ENCODE data around the gene C2orf92. TPM values are rescaled to one million over a fixed set of nuclear protein-coding genes. Genes with fewer than 3 reads are reported as not detected.

C2orf92 gene
- total RNA-seq, 2 donors from 2014 or later, result 21.3 to 47.1 TPM

- TF ChIP-seq POLR2A (IDR thresholded peaks at IDR 0.05) (no peak), CTCF (IDR thresholded peaks at IDR 0.05) (no peak)
- no peak for DNase-seq
- intact Hi-C loops (cut with DNase I), result no loop called here
- Histone ChIP-seq H3K27ac (no peak overlapping the region), H3K9me3 (no peaks in the 10 kb centered on the region), H3K36me3 (replicated peaks in 1 of 2; ENCODE audit: insufficient read depth in 1 of 2, low read depth in 2 of 2) (peaks cover 10 to 11% of the 10 kb centered on the region in 2 donors), H3K4me3 (no peak overlapping the region), H3K27me3 (no peaks in the 10 kb centered on the region), H3K4me1 (no peaks in the 10 kb centered on the region)
- no peak for ATAC-seq
- WGBS, 2 donors, result 70 to 73% methylated on average over 2 of the region's 2 CpGs
Measured at GRCh38 chr2:97653473-97653872, 16.0 kb upstream of the C2orf92 start.

GRCh38 chr2:97653874-97654273 is 15.6 kb upstream of the C2orf92 start:
- H3K36me3 ChIP-seq (replicated peaks in 1 of 2; ENCODE audit: insufficient read depth in 1 of 2, low read depth in 2 of 2), result peaks cover 9 to 15% of the 10 kb centered on the region in 2 donors
- intact Hi-C loops (cut with DNase I), result no loop called here

GRCh38 chr2:97654309-97654708 is 15.2 kb upstream of the C2orf92 start:
- intact Hi-C loops (cut with DNase I), result no loop called here
- no peak for DNase-seq
- H3K9me3 ChIP-seq, result no peaks in the 10 kb centered on the region
- ATAC-seq, result no peak
- H3K4me3 ChIP-seq, result no peak overlapping the region
- WGBS, 2 donors, result 91 to 93% methylated on average over 5 of the region's 5 CpGs
- peaks cover 9 to 17% of the 10 kb centered on the region in 2 donors for H3K36me3 ChIP-seq (replicated peaks in 1 of 2; ENCODE audit: insufficient read depth in 1 of 2, low read depth in 2 of 2)
- TF ChIP-seq POLR2A (IDR thresholded peaks at IDR 0.05) (no peak), CTCF (IDR thresholded peaks at IDR 0.05) (no peak)
- no peaks in the 10 kb centered on the region for H3K4me1 ChIP-seq
- no peaks in the 10 kb centered on the region for H3K27me3 ChIP-seq
- no peak overlapping the region for H3K27ac ChIP-seq

More at GRCh38 chr2:97653874-97654273, 15.6 kb upstream of the C2orf92 start:
- Histone ChIP-seq H3K4me3 (no peak overlapping the region), H3K9me3 (no peaks in the 10 kb centered on the region), H3K4me1 (no peaks in the 10 kb centered on the region), H3K27ac (no peak overlapping the region), H3K27me3 (no peaks in the 10 kb centered on the region)
- WGBS, 2 donors, result 89 to 94% methylated on average over 1 of the region's 1 CpG
- no peak for ATAC-seq
- no peak for DNase-seq
- TF ChIP-seq POLR2A (IDR thresholded peaks at IDR 0.05) (no peak), CTCF (IDR thresholded peaks at IDR 0.05) (no peak)

GRCh38 chr2:97654791-97655190 is 14.7 kb upstream of the C2orf92 start:
- no peak overlapping the region for H3K4me3 ChIP-seq
- H3K27ac ChIP-seq, result no peak overlapping the region
- ATAC-seq (no peak), DNase-seq (no peak)
- TF ChIP-seq POLR2A (IDR thresholded peaks at IDR 0.05), result no peak
- TF ChIP-seq CTCF (IDR thresholded peaks at IDR 0.05), result no peak
- H3K4me1 ChIP-seq, result no peaks in the 10 kb centered on the region
- WGBS, 2 donors, result 93 to 96% methylated on average over 2 of the region's 2 CpGs
- H3K9me3 ChIP-seq, result no peaks in the 10 kb centered on the region
- peaks cover 9 to 17% of the 10 kb centered on the region in 2 donors for H3K36me3 ChIP-seq (replicated peaks in 1 of 2; ENCODE audit: insufficient read depth in 1 of 2, low read depth in 2 of 2)
- intact Hi-C loops (cut with DNase I), result no loop called here
- H3K27me3 ChIP-seq, result no peaks in the 10 kb centered on the region

GRCh38 chr2:97656129-97656755 is 13.3 kb upstream of the C2orf92 start:
- no peaks in the 10 kb centered on the region for H3K9me3 ChIP-seq
- 95 to 98% methylated on average over 6 to 7 of the region's 7 CpGs for WGBS, 2 donors
- intact Hi-C loops (cut with DNase I), result no loop called here
- no peak overlapping the region for H3K27ac ChIP-seq
- DNase-seq (no peak), ATAC-seq (no peak)
- peaks cover 9 to 17% of the 10 kb centered on the region in 2 donors for H3K36me3 ChIP-seq (replicated peaks in 1 of 2; ENCODE audit: insufficient read depth in 1 of 2, low read depth in 2 of 2)
- H3K4me1 ChIP-seq, result peaks cover 6% of the 10 kb centered on the region
- no peak for TF ChIP-seq CTCF (IDR thresholded peaks at IDR 0.05)
- TF ChIP-seq POLR2A (IDR thresholded peaks at IDR 0.05), result no peak
- no peak overlapping the region for H3K4me3 ChIP-seq
- no peaks in the 10 kb centered on the region for H3K27me3 ChIP-seq
